Esophagus (tissue), 2 donors: Measurements from ENCODE around the gene GLUL. TPM values are rescaled to one million over a fixed set of nuclear protein-coding genes. Genes with fewer than 3 reads are reported as not detected.

Experiments used
- H3K27ac ChIP-seq, 2 donors: one replicate each; pipeline ENCODE4 v1.5.1; 2013; ENCODE audit warnings: low read depth in 2 of 2, mild to moderate bottlenecking in 2 of 2, inconsistent platforms in 1 of 2, low read length in 1 of 2, moderate library complexity in 1 of 2
- H3K27me3 ChIP-seq, 2 donors: one replicate each; pipeline ENCODE4 v1.6.1; 2013; ENCODE audit warnings: low read length in 2 of 2, control low read depth in 1 of 2, mild to moderate bottlenecking in 1 of 2; ENCODE audit not compliant: insufficient read depth in 2 of 2, control insufficient read depth in 1 of 2
- H3K36me3 ChIP-seq, 2 donors: one replicate each; pipeline ENCODE4 v1.6.1; 2013; ENCODE audit warnings: low read length in 1 of 2; ENCODE audit not compliant: control insufficient read depth in 2 of 2, insufficient read depth in 2 of 2
- H3K4me1 ChIP-seq, 2 donors: one replicate each; pipeline ENCODE4 v1.6.1; 2013; ENCODE audit warnings: low read length in 1 of 2; ENCODE audit not compliant: control insufficient read depth in 2 of 2, insufficient read depth in 2 of 2
- H3K4me3 ChIP-seq, 2 donors: one replicate each; pipeline ENCODE4 v1.5.1; 2013; ENCODE audit warnings: low read length in 2 of 2, mild to moderate bottlenecking in 2 of 2, low read depth in 1 of 2, moderate library complexity in 1 of 2
- H3K9me3 ChIP-seq, 2 donors: one replicate each; pipeline ENCODE4 v1.6.1; 2013; ENCODE audit warnings: mild to moderate bottlenecking in 2 of 2, low read depth in 1 of 2, low read length in 1 of 2, moderate library complexity in 1 of 2; ENCODE audit not compliant: control insufficient read depth in 2 of 2, insufficient read depth in 1 of 2
- WGBS, 2 donors: extraction: QIAGEN DNeasy Blood & Tissue Kit; methylation state at CpG; one replicate each; pipeline ENCODE4 v1.1.7; 2013; 5-methylcytosine and 5-hydroxymethylcytosine counted together
- polyA plus RNA-seq, 2 donors: library from polyadenylated mRNA; stranded (reverse); fragments of 200-250 nt; gene quantifications; one replicate each; pipeline ENCODE4 v1.2.3, GENCODE V29; 2013
- donor health status: healthy with polysubstance abuse.
- donor health status: Bipolar disorder and iron deficiency.

The GLUL gene
- 100 to 1,000 TPM; 384 to 627 TPM for polyA plus RNA-seq

DNA sequence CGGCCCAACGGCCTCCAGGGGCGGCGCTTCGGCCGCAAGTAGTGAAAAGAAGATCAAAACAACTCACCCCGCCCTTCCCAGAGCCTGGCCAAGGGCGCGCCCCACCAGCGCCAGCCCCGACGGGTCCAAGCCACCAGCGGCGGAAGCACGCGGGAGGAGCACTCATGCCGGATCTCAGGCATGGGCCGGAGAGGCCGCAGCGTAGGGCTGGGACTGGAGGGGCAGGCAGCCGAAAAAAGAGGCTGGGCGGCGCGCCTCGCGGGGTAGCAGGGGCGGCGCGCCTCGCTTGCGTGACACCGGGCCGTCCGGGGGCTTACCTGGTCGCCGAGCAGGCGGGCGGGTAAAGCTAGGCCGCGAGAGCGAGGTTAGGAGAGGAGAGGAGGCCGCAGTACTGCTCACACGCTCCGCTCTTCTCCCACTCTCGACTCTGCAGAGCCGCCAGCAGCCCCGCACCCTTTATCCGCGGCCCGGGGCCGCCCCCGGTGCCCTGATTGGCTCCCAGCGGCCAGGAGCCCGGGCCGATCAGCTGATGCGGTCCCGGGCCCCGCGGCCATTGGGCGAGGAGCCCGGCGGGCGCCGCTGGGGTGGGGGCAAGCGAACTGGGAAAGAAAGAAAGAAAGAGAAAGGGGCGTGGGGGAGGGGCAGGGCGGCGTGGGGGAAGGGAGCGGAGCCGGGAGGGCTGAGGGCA, at the start of gene GLUL:
GLUL (minus strand) TSS at position 429 of the 688 bp plus-strand sequence. CDS start 3,053 bp downstream, outside the sequence.
- Histone ChIP-seq H3K27me3 (no peaks in the 10 kb centered on the region), H3K4me1 (no peaks in the 10 kb centered on the region), H3K27ac (peak within 1 kb of the TSS; percentile 96 to 97), H3K36me3 (peaks cover 6 to 7% of the 10 kb centered on the region in 2 donors), H3K4me3 (peak within 1 kb of the TSS; percentile 82 to 95), H3K9me3 (no peaks in the 10 kb centered on the region)
- 1% methylated on average over 67 to 70 of the region's 70 CpGs for WGBS, 2 donors

DNA sequence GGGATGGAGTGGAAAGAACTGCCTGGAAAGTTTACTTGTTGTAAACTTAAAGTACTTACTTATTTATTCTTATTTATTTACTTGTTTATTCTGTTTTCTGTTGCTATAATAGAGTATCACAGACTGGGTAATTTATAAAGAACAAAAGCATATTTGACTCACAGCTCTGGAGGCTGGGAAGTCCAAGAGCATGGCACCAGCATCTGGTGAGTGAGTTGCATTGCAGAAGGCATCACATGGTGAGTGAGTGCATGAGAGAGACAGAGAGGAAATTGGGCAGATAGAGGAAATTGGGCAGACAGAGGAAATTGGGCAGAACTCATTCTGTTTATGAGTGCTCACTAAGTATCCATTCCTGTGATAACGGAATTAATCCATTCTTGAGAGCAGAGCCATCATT, 46.7 kb upstream of the GLUL start:
- no peaks in the 10 kb centered on the region for H3K4me1 ChIP-seq
- H3K36me3 ChIP-seq, result no peaks in the 10 kb centered on the region
- 79 to 92% methylated on average over 1 of the region's 1 CpG for WGBS, 2 donors
- no peaks in the 10 kb centered on the region for H3K27me3 ChIP-seq
- H3K27ac ChIP-seq, result no peak overlapping the region
- no peak overlapping the region for H3K4me3 ChIP-seq
- H3K9me3 ChIP-seq, result no peaks in the 10 kb centered on the region

DNA sequence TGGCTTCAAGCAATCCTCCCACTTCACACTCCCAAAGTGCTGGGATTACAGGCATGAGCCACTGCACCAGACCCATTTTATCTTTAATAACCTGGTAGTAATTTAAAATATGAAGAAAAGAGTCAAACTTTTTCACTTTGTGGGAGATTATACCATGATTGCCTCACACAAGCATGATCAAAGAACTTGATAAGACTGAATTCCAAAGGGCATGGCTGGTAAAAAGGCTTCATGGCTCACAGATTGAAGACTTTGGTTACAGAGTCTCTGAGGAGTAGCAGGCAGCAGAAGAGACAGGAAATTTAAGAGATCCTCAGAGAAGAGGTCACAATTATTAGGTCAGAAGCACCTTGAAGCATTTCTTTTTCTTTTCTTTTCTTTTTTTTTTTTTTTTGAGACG, 42.0 kb upstream of the GLUL start:
- H3K4me1 ChIP-seq, result no peaks in the 10 kb centered on the region
- H3K9me3 ChIP-seq, result no peaks in the 10 kb centered on the region
- no peak overlapping the region for H3K4me3 ChIP-seq
- WGBS, 2 donors, result 94 to 100% methylated on average over 1 of the region's 1 CpG
- H3K27me3 ChIP-seq, result no peaks in the 10 kb centered on the region
- no peak overlapping the region for H3K27ac ChIP-seq
- no peaks in the 10 kb centered on the region for H3K36me3 ChIP-seq

DNA sequence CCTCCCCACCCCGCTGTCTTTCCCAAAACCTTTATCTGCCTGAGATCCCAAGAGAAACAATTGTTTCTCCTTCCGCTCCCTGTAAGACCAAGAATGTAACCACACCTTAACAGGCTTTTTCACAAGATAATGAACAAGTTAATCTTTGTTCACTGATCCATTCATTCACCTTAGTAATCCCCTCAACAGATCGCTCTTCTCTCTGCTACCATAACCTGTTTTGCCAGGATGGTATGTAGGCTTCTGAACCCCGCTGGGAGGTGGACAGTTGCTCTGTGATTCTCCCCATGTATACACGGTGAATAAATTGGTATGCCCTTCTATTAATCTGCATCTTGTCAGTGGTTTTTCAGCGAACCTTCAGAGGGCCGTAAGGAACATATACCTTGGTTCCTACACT, 39.7 kb upstream of the GLUL start:
- no peak overlapping the region for H3K4me3 ChIP-seq
- no peaks in the 10 kb centered on the region for H3K27me3 ChIP-seq
- H3K9me3 ChIP-seq, result no peaks in the 10 kb centered on the region
- no peaks in the 10 kb centered on the region for H3K36me3 ChIP-seq
- 69 to 76% methylated on average over 7 of the region's 7 CpGs for WGBS, 2 donors
- H3K4me1 ChIP-seq, result no peaks in the 10 kb centered on the region
- H3K27ac ChIP-seq, result no peak overlapping the region

DNA sequence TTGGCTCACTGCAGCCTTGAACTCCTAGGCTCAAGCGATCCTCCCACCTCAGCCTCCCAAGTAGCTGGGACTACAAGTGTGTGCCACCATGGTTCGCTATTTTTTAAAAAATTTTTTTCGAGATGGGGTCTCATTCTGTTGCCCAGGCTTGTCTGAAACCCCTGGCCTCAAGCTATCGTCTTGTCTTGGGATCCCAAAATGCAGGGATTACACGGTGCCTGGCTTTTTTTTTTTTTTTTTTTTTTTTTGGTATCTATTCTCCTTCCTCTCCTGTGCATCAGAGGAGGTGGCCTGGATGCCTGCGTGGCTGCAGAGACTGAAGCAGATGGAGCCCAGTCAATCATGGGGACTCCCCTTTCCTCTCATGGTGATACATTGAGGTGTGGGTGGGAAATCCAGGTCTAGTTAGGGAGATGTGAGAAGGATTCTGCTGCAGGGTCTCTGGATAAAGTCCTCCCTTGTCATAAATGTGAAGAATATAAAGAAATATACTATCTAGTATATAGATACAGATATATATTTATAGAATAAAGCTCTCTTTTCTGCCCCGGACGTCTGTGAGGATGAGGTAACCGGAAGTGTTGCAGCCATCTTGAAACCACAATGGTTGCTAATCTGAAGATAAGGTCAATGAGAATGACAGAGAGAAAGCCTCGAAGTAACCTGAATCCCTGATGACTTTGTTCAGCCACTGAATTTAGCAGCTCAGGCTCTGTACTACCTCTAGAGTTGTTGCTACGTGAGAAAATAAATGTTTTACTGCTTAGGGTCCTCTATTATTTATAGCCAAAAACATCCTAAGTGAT, 38.9 kb upstream of the GLUL start:
- 72 to 79% methylated on average over 11 of the region's 11 CpGs for WGBS, 2 donors
- Histone ChIP-seq H3K4me1 (no peaks in the 10 kb centered on the region), H3K27ac (no peak overlapping the region), H3K36me3 (no peaks in the 10 kb centered on the region), H3K4me3 (no peak overlapping the region), H3K27me3 (no peaks in the 10 kb centered on the region), H3K9me3 (no peaks in the 10 kb centered on the region)

DNA sequence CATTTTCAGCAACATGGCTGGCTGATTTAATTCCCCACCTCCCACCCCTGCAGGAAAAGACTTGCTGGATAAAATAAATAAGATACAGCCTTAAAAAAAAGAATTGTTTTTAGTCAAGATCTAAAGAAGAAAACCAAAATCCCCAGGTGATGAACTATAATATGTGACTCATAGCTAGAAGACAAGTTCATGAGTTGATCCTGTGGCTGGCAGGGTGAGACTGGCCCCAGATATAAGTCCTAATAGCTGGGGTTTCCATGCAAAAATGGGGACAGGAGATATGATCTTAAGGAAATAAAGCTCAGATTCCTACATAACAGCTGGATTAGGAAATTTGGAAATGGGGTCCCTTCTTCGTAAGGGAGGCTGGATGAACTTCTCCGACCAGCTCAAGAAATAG, 36.5 kb upstream of the GLUL start:
- H3K4me1 ChIP-seq, result no peaks in the 10 kb centered on the region
- 82 to 87% methylated on average over 2 of the region's 2 CpGs for WGBS, 2 donors
- H3K27me3 ChIP-seq, result peaks cover 0 to 2% of the 10 kb centered on the region in 2 donors
- no peak overlapping the region for H3K27ac ChIP-seq
- no peak overlapping the region for H3K4me3 ChIP-seq
- no peaks in the 10 kb centered on the region for H3K36me3 ChIP-seq
- no peaks in the 10 kb centered on the region for H3K9me3 ChIP-seq

GRCh38 chr1:182426442-182427430, 35.1 kb upstream of the GLUL start:
- H3K27me3 ChIP-seq, result peaks cover 0 to 2% of the 10 kb centered on the region in 2 donors
- H3K4me1 ChIP-seq, result no peaks in the 10 kb centered on the region
- no peak overlapping the region for H3K4me3 ChIP-seq
- H3K9me3 ChIP-seq, result no peaks in the 10 kb centered on the region
- peak overlapping the region in 1 of 2 donors; percentile 53 for H3K27ac ChIP-seq
- H3K36me3 ChIP-seq, result no peaks in the 10 kb centered on the region
- WGBS, 2 donors, result 68 to 71% methylated on average over 7 of the region's 7 CpGs

GRCh38 chr1:182415789-182416188, 24.2 kb upstream of the GLUL start:
- no peak overlapping the region for H3K4me3 ChIP-seq
- no peak overlapping the region for H3K27ac ChIP-seq
- H3K27me3 ChIP-seq, result no peaks in the 10 kb centered on the region
- no peaks in the 10 kb centered on the region for H3K9me3 ChIP-seq
- no peaks in the 10 kb centered on the region for H3K36me3 ChIP-seq
- H3K4me1 ChIP-seq, result no peaks in the 10 kb centered on the region
- WGBS, 2 donors, result 57 to 76% methylated on average over 1 of the region's 1 CpG

DNA sequence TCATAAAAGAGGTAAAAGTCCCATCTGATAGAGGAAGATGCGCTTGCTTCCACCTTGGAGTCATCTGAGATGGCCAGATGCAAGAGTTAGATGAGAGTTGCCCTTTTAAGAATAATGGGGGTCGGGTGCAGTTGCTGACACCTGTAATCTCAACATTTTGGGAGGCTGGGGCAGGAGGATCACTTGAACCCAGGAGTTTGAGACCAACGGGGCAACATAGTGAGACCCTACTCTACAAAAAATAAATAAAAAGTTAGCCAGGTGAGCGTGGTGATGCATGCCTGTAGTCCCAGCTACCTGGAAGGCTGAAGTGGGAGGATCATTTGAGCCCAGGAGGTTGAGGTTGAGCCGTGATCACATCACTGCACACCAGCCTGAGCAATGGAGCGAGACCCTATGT, 22.4 kb upstream of the GLUL start:
- no peaks in the 10 kb centered on the region for H3K9me3 ChIP-seq
- no peaks in the 10 kb centered on the region for H3K4me1 ChIP-seq
- H3K27me3 ChIP-seq, result no peaks in the 10 kb centered on the region
- no peak overlapping the region for H3K27ac ChIP-seq
- 88 to 90% methylated on average over 6 of the region's 6 CpGs for WGBS, 2 donors
- H3K4me3 ChIP-seq, result no peak overlapping the region
- no peaks in the 10 kb centered on the region for H3K36me3 ChIP-seq
